Heart right ventricle (tissue), 16 donors: Measurements from ENCODE around the gene STK31. TPM values are rescaled to one million over a fixed set of nuclear protein-coding genes. Genes with fewer than 3 reads are reported as not detected.

Source experiments
- ATAC-seq, 8 donors: fragments of 200-7000 bp; cut with Tn5 transposase; one replicate each; pipeline ENCODE4 v1.9.1; 2020; ENCODE audit warnings: mild to moderate bottlenecking in 8 of 8, moderate library complexity in 8 of 8, moderate number of reproducible peaks in 1 of 8
- DNase-seq, 2 donors: peaks; one replicate each; pipeline ENCODE4 v3.0.0-alpha.2; 2020
- H3K27ac ChIP-seq, 10 donors: fragments of 200-600 bp; sonication (generic) in 2 of 10; one replicate each; pipeline versions ENCODE4 v1.5.0 to v1.8.0; 2020 to 2022; ENCODE audit warnings: mild to moderate bottlenecking in 3 of 10
- H3K27me3 ChIP-seq, 7 donors: fragments of 200-600 bp; one replicate each; pipeline ENCODE4 v1.8.0; 2021 to 2022; ENCODE audit warnings: mild to moderate bottlenecking in 2 of 7
- H3K36me3 ChIP-seq, 9 donors: fragments of 200-600 bp; sonication (generic) in 1 of 9; one replicate each; pipeline versions ENCODE4 v1.5.0 to v1.8.0; 2020 to 2022; ENCODE audit warnings: mild to moderate bottlenecking in 2 of 9
- H3K4me1 ChIP-seq, 9 donors: fragments of 200-600 bp; sonication (generic) in 1 of 9; one replicate each; pipeline versions ENCODE4 v1.5.0 to v1.8.0; 2020 to 2022; ENCODE audit warnings: mild to moderate bottlenecking in 4 of 9
- H3K4me3 ChIP-seq, 10 donors: fragments of 200-600 bp; sonication (generic) in 2 of 10; one replicate each; pipeline versions ENCODE4 v1.5.0 to v1.8.0; 2020 to 2022; ENCODE audit warnings: mild to moderate bottlenecking in 7 of 10, moderate library complexity in 2 of 10
- H3K9me3 ChIP-seq, 11 donors: fragments of 200-600 bp in 10 of 11; sonication (generic) in 2 of 11; one replicate each; pipeline versions ENCODE4 v1.5.0 to v1.8.0; 2013 to 2022; ENCODE audit warnings: mild to moderate bottlenecking in 2 of 11, control low read depth in 1 of 11, moderate library complexity in 1 of 11
- CTCF ChIP-seq, 9 donors: fragments of 200-600 bp; sonication (generic) in 2 of 9; IDR thresholded peaks; one replicate each; pipeline versions ENCODE4 v1.5.0 to v1.8.0; 2021 to 2022; ENCODE audit warnings: antibody characterized with exemption in 9 of 9, mild to moderate bottlenecking in 5 of 9, moderate library complexity in 1 of 9
- WGBS, 2 donors: extraction: QIAGEN DNeasy Blood & Tissue Kit; methylation state at CpG; one replicate each; pipeline ENCODE4 v1.1.7; 2013; ENCODE audit warnings: inconsistent platforms in 1 of 2; 5-methylcytosine and 5-hydroxymethylcytosine counted together
- intact Hi-C, 10 donors: fragments of 100-400 bp; cut with DNase I; formaldehyde crosslinking; loops; one replicate each; pipeline versions ENCODE4 v1.11.1 to v1.14.2; 2022
- polyA plus RNA-seq, 2 donors: library from polyadenylated mRNA; stranded (reverse); fragments of 200-250 nt; gene quantifications; one replicate each; pipeline ENCODE4 v1.2.3, GENCODE V29; 2013
- total RNA-seq, 10 donors: library from RNA; stranded (reverse); fragmentation: NEBNext Ultra II Directional in 3 of 10; extraction: Animal tissue kit (Norgen Biotek cat#: 25700) in 3 of 10; gene quantifications; one replicate each; pipeline versions ENCODE4 v1.2.1 to v1.2.4, GENCODE V29; 2021 to 2023
- donor health status: Arrhythmogenic right ventricular cardiomyopathy.
- donor health status: ischemic (EF 13 %, LVEDD 7.1; RV severe dilation, severe dysfunction).
- donor health status: healthy with polysubstance abuse.
- donor health status: DM: no; HTN: yes; CAD: no.
- donor health status: DM: no; HTN: no; CAD: no.
- donor health status: ischemic (EF 25% LVEDD 6.9; RV normal size, moderate dysfunction).
- donor health status: ischemic (EF 25% LVEDD 5.7; RV mildly dilated, moderate dysfunction).
- donor health status: healthy.
- donor health status: DM: yes; HTN: yes; CAD: no.
- donor health status: Ischemic cardiomyopathy.
- donor health status: ischemic (EF 35%, LVEDD 5.7; RV mildly dilated, moderate dysfunction).
- donor health status: nonischemic (EF 11% LVEDD 7.7; RV severe dilation, severe dysfunction).
- donor health status: DM: yes; HTN: yes; CAD: no.
- donor health status: PGD.
- donor health status: ischemic (EF 29% LVEDD 5.4; RV normal size, mild dysfunction).
- donor health status: nonischemic (EF 23%, LVEDD 6.1; RV moderate dilation, normal function).

The STK31 gene
- total and polyA plus RNA-seq, 12 donors = 0.04 to 0.72 (median 0.20) TPM; not detected in 6

GRCh38 chr7:23788843-23789242, 78.8 kb downstream of the STK31 start:
- H3K9me3 ChIP-seq = peaks cover 0 to 12% (median 0%) of the 10 kb centered on the region in 11 donors

GRCh38 chr7:23791721-23792120, 81.7 kb downstream of the STK31 start:
- Histone ChIP-seq H3K4me3 (no peak overlapping the region), H3K27ac (no peak overlapping the region), H3K36me3 (no peaks in the 10 kb centered on the region), H3K4me1 (no peaks in the 10 kb centered on the region), H3K27me3 (no peaks in the 10 kb centered on the region), H3K9me3 (peaks cover 0 to 40% (median 10%) of the 10 kb centered on the region in 11 donors)
- intact Hi-C loops = no loop called here
- no peak for DNase-seq
- TF ChIP-seq CTCF (IDR thresholded peaks at IDR 0.05) = no peak
- ATAC-seq = no peak

More at GRCh38 chr7:23788843-23789242, 78.8 kb downstream of the STK31 start:
- Histone ChIP-seq H3K36me3 (no peaks in the 10 kb centered on the region), H3K4me1 (no peaks in the 10 kb centered on the region), H3K27ac (no peak overlapping the region), H3K4me3 (no peak overlapping the region), H3K27me3 (no peaks in the 10 kb centered on the region)
- intact Hi-C loops = no loop called here
- TF ChIP-seq CTCF (IDR thresholded peaks at IDR 0.05) = no peak
- no peak for ATAC-seq
- DNase-seq = no peak
- 57 to 61% methylated on average over 3 of the region's 3 CpGs for WGBS, 2 donors

GRCh38 chr7:23802720-23803397, 92.8 kb downstream of the STK31 start:
- Histone ChIP-seq H3K36me3 (no peaks in the 10 kb centered on the region), H3K4me1 (no peaks in the 10 kb centered on the region), H3K27ac (no peak overlapping the region), H3K27me3 (peaks cover 0 to 10% (median 0%) of the 10 kb centered on the region in 7 donors), H3K4me3 (no peak overlapping the region), H3K9me3 (peaks cover 0 to 3% (median 0%) of the 10 kb centered on the region in 11 donors)
- DNase-seq (no peak), ATAC-seq (no peak)
- intact Hi-C loops = no loop called here
- TF ChIP-seq CTCF (IDR thresholded peaks at IDR 0.05) = no peak
- 71 to 72% methylated on average over 4 of the region's 4 CpGs for WGBS, 2 donors

- no peak for TF ChIP-seq CTCF (IDR thresholded peaks at IDR 0.05)
- WGBS, 2 donors = 61 to 64% methylated on average over 1 of the region's 1 CpG
- DNase-seq (no peak), ATAC-seq (no peak)
- no peaks in the 10 kb centered on the region for H3K4me1 ChIP-seq
- H3K4me3 ChIP-seq = no peak overlapping the region
- H3K36me3 ChIP-seq = no peaks in the 10 kb centered on the region
- H3K27me3 ChIP-seq = peaks cover 0 to 10% (median 0%) of the 10 kb centered on the region in 7 donors
- peaks cover 0 to 12% (median 3%) of the 10 kb centered on the region in 11 donors for H3K9me3 ChIP-seq
- intact Hi-C loops = no loop called here
- no peak overlapping the region for H3K27ac ChIP-seq
Measured at GRCh38 chr7:23804707-23805106, 94.7 kb downstream of the STK31 start.
